GM18909 (cell line): ENCODE results near the gene TMEM37.

Source experiments
- ATAC-seq: cut with Tn5 transposase; IDR thresholded peaks from one replicate; pipeline ENCODE4 v1.9.1; 2021; ENCODE audit warnings: mild to moderate bottlenecking; ENCODE audit not compliant: unreplicated experiment, poor library complexity

TMEM37 gene

GRCh38 chr2:119475857-119476244 is 44.2 kb downstream of the TMEM37 start:
- ATAC-seq: no peak

DNA sequence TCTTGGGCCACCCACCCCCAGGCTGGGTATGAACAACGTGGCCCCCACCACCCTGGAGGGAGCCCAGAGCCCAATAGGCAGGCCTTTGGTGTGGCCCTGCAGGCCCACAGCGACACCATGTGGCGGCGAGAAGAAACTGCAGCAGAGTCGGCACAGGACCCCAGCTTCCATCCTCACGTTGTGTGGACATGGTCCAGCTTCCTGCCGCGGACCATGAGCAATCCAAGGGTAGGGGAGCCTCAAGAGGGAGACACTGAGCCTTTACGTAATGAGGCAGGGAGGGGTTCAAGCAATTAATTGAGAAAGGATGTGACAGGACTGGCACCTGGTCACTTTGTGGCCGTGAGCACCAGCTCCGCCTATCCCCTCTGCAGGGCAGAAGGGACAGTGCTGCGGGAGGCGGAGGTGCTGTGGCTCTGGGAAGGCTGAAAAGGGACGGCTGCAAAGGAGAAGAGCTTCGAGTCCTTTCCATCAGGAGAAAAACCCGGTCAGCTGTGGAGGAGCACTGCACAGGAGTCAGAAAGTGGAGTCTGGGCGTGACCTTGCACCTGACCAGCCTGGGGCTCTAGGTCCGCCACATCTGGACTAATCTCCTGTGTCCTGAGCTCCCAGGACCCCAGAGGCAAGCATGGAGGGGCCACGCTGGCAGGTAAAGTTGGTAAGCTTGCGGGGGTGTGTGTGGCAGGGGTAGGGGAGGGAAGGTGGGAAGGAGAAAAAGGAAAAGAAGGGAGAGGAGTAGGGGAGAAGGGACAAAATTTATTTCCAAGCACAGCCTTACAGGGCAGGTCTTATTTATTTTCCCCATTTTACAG is 44.9 kb downstream of the TMEM37 start:
- peak; percentile 74 for ATAC-seq

GRCh38 chr2:119477113-119477505 is 45.5 kb downstream of the TMEM37 start:
- ATAC-seq: no peak

GRCh38 chr2:119478188-119478977 is 46.7 kb downstream of the TMEM37 start:
- ATAC-seq: no peak

- no peak for ATAC-seq
Measured at GRCh38 chr2:119478978-119479295, 47.3 kb downstream of the TMEM37 start.

GRCh38 chr2:119480184-119480583 is 48.5 kb downstream of the TMEM37 start:
- ATAC-seq: no peak

GRCh38 chr2:119480718-119481142 is 49.1 kb downstream of the TMEM37 start:
- ATAC-seq: no peak

DNA sequence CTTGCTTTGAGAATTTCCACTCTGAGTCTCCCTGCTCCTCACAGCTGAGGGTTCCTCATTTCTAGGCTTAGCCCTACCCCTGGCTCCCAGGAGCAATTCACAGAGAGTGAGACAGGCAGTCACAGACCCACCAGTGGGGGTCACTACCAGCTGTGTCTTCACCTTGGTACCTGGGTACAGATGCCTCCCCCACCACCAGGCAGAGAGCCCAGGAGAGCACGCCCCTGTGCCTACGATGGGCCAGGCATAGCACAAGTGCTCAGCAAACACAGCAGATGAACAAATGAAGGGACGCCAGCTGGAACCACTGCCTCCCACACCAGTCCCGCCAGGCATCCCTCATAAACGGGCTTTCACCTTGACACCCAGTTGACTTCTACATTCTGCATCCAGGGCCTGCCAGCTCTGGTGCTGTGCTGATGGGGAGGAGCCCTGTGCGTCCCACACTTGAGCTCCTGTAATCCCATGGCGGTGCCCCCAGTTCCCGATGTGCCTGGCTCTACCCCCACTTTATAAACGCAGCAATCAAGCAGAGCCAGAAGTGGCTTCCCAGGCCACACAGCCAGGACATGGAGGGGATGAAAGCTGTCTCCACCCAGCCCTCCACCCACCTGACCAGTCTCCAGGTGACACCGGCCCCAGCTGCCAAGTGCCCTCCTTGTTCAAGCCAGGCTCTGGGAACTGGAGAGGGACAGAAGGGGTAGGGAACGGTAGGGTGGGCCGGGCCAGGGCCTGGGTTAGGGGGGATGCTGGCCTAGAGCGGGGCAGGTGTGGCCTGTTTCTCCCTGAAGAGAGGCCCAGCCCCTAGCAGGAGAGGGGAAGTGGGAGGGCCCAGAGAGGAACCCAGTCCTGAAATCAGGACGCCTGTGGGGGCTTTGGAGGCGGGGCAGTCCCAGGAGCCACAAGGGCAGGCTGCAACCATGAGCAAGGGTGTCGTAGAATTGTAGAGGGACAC is 50.1 kb downstream of the TMEM37 start:
- ATAC-seq: no peak

DNA sequence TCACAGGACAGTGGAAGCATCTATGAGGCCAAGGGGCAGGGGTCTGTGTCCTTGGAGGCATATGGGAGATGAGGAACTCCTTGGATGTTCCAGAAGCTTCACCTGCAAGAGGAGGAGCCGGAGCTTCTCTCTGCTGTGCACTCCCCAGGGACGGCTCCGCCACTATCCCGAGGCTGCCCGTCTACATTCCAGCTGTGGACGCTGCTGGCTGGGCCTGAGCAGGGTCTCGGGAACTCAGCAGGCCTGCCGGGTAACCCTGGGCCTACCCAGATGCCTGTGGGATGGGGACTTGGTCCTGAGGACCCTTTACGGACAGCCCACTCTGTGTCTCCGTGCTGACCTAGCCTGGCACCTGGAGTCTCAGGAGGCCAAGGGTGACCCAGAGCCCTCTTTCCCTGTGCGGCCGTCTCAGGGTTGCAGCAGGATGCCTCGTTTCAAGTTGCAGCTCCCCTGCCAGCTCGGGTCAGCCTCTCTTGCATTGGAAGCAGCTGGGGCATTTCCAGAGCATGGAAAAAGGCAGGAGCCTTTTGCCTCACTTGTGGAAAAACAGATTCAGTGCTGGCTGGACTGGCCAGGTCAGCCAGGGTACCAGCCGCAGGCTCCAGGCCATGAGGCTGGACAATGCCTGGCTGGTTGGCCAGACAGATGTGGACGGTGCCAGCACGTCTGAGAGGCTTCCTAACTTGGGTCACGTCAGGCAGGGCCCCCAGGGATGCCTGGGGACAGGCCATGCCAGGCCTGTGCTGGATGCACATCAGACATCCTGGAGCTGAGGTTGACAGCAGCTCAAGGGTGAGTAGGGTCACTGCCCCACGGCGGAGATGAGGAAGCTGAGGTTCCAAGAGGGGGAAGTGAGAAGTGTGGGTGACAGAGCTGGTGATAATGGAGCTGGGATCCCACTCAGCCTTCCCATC is 51.1 kb downstream of the TMEM37 start:
- no peak for ATAC-seq

- no peak for ATAC-seq
Measured at GRCh38 chr2:119483395-119483753, 51.7 kb downstream of the TMEM37 start.

DNA sequence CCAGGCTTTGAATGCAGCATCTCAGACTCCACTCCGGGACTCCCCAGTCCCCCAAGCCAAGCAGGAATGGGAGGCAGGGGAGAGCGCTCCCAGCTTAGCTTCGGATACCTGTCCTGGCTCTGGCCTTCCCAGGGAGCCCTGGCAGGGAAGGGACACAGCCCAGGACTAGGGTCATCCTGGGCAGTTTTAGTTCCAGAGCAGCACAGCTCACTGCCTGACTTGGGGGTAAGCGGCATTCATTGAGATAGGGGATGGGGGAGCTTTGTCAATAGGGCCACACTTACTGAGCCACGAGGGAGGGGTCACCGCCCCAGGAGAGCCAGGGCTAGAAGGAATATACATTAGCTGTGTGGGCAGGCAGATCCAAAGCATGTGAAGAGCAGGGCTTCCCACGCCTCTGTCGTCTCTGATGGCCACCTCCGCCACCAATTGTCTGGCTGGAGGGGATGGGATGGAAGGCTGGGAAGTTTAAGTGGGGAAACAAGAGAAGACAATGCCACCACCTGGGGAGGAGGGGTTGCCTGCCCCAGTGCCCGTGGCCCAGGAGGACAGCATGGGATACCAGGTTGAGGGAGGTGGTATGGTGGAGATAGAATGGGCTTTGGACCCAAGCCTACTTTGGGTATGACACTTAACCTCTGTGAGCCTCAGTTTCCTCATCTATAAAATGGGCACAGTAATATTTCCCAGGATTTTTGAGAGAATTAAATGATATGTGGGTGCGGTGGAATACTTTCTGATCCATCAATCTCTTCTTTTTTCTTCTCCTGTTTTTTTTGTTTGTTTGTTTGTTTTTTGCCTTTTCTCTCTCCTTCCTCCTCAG is 52.5 kb downstream of the TMEM37 start:
- ATAC-seq: no peak

- ATAC-seq: no peak
Measured at GRCh38 chr2:119484834-119485233, 53.2 kb downstream of the TMEM37 start.

GRCh38 chr2:119485336-119486110 is 53.9 kb downstream of the TMEM37 start:
- no peak for ATAC-seq

DNA sequence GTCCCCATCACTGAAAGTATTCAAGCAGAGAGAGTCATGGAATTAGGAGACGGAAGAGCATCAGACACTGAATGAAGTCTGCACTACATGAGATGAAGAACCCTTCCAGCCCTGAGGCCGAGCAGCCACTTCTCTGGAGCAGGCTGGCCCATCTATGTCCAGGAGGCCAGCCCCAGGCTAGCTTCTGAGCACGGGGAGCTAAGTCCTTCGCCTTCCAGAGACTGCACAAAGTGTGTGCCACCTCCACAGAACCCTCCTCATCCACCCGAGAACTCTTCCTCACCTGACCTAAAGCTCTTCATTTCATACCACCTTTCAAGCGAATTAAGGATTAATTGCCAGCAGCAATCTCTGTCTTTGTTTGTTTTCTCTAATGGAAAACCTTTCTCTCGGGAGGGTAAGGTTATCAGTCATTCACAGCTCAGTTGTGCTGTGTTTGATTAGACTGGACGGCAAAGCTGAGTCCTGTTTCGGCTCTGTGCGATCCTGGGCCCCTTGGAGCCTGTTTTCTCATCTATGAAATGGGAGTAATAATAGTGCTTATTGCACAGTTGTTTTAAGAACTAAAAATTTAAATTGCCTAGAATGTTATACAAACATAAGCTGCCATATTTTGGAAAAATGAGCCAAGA is 54.7 kb downstream of the TMEM37 start:
- no peak for ATAC-seq

GRCh38 chr2:119486886-119487285 is 55.2 kb downstream of the TMEM37 start:
- no peak for ATAC-seq

DNA sequence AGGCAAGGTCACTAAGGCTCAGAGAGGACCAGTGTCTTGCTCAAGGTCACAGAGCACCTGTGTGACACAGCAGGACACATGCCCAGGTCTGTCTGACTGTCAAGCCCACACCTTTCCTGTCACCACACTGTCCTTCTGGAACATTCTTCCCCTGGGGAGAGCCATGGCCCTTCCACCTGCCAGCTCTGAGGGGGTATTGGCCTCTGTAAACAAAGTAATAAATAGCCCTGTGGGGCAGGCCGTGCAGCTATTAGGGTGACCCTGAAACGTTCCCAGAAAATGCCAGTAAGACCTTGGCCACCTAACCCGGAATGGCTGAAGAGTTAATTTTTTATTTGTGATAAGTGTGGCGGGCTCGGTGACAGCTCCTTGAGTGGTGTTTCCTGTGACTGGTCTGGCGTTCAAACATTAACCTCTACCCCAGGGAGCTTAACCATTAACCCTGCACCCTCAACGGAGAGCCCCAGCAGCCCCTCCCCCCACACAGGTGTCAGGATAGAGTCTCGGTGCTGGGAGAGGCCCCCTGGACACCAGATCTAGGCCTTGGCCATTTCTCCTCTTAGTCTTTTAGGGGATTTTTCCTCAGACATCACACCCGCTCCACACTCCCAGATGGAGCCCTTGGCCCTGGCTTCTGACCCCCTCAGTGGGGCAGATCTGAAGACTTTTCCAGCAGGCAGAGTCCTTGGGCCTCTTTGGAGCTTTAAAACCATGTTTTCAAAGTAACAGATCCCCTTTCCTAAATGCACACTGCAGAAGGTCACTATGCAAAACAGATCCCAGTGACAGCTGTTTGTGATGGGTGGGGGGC is 56.0 kb downstream of the TMEM37 start:
- peak; percentile 94 for ATAC-seq
